Keratinocyte (primary cell): ENCODE data around the gene HSP90AB1. TPM values are rescaled to one million over a fixed set of nuclear protein-coding genes. Genes with fewer than 3 reads are reported as not detected.
A peak's percentile ranks its signal among the peaks of the same experiment; 100 is the strongest.

Experiments used
- DNase-seq: peaks from one replicate; pipeline ENCODE4 v3.0.0-alpha.2; 2011; ENCODE audit warnings: low read depth, missing footprints, low spot score
- FAIRE-seq: peaks from 2 replicates; lab custom pipeline; 2011; peaks lifted over from hg19 to GRCh38; lab: Jason Lieb, UNC
- H2AFZ ChIP-seq: 2 replicates; pipeline ENCODE4 v1.6.0; 2012; ENCODE audit warnings: low read length, control low read depth, inconsistent platforms; ENCODE audit not compliant: control insufficient read depth
- H3K27ac ChIP-seq: 2 replicates; pipeline ENCODE4 v1.5.1; 2011; ENCODE audit warnings: low read length; ENCODE audit not compliant: control insufficient read depth, insufficient read depth
- H3K27me3 ChIP-seq: 3 replicates; pipeline ENCODE4 v1.6.0; 2011; ENCODE audit warnings: low read length; ENCODE audit not compliant: control insufficient read depth, insufficient read depth; ENCODE audit errors: extremely low read depth
- H3K36me3 ChIP-seq, 2 experiments: 2 replicates in 1 of 2; 3 replicates in 1 of 2; pipeline ENCODE4 v1.5.1; 2011; ENCODE audit warnings: low read length in 2 of 2, mild to moderate bottlenecking in 1 of 2; ENCODE audit not compliant: control insufficient read depth in 2 of 2, insufficient read depth in 2 of 2; ENCODE audit errors: extremely low read depth in 1 of 2
- H3K4me1 ChIP-seq: 3 replicates; pipeline ENCODE4 v1.5.1; 2011; ENCODE audit warnings: low read length; ENCODE audit not compliant: control insufficient read depth, insufficient read depth; ENCODE audit errors: extremely low read depth
- H3K4me2 ChIP-seq: 3 replicates; pipeline ENCODE4 v1.6.0; 2011; ENCODE audit warnings: low read depth, low read length; ENCODE audit not compliant: control insufficient read depth, insufficient read depth; ENCODE audit errors: extremely low read depth
- H3K4me3 ChIP-seq, 3 experiments: fragments of 200-600 bp in 1 of 3; sonication (generic) in 1 of 3; 2 replicates in 2 of 3; 3 replicates in 1 of 3; pipeline ENCODE4 v1.5.1; 2011 to 2016; ENCODE audit warnings: low read length in 3 of 3, mild to moderate bottlenecking in 3 of 3, control low read depth in 2 of 3, inconsistent platforms in 1 of 3, low read depth in 1 of 3, mixed read lengths in 1 of 3, mixed run types in 1 of 3, moderate library complexity in 1 of 3; ENCODE audit not compliant: control insufficient read depth in 2 of 3, insufficient read depth in 2 of 3; ENCODE audit errors: extremely low read depth in 1 of 3
- H3K79me2 ChIP-seq: 2 replicates; pipeline ENCODE4 v1.6.0; 2012; ENCODE audit warnings: low read length; ENCODE audit not compliant: control insufficient read depth, insufficient read depth
- H3K9ac ChIP-seq: 3 replicates; pipeline ENCODE4 v1.6.0; 2011; ENCODE audit warnings: low read length; ENCODE audit not compliant: control insufficient read depth, insufficient read depth; ENCODE audit errors: extremely low read depth
- H3K9me1 ChIP-seq: 3 replicates; pipeline ENCODE4 v1.6.0; 2011; ENCODE audit warnings: low read length; ENCODE audit not compliant: control insufficient read depth, insufficient read depth; ENCODE audit errors: extremely low read depth
- H3K9me3 ChIP-seq: 2 replicates; pipeline ENCODE4 v1.5.1; 2012; ENCODE audit warnings: low read depth, low read length; ENCODE audit not compliant: control insufficient read depth
- H4K20me1 ChIP-seq: 3 replicates; pipeline ENCODE4 v1.6.0; 2011; ENCODE audit warnings: low read length; ENCODE audit not compliant: control insufficient read depth, insufficient read depth; ENCODE audit errors: extremely low read depth
- CTCF ChIP-seq, 3 experiments: IDR thresholded peaks in 1 of 3; conservative IDR thresholded peaks in 1 of 3; optimal IDR thresholded peaks in 1 of 3; 2 replicates in 2 of 3; 3 replicates in 1 of 3; pipeline versions ENCODE3 to v1.5.1; 2011; ENCODE audit warnings: low read length in 3 of 3, mild to moderate bottlenecking in 3 of 3, moderate library complexity in 2 of 3, control low read depth in 1 of 3, inconsistent platforms in 1 of 3; ENCODE audit not compliant: insufficient read depth in 2 of 3; ENCODE audit errors: extremely low read depth in 1 of 3
- EZH2 ChIP-seq: IDR thresholded peaks from one replicate; pipeline ENCODE4 v1.6.1; 2012; ENCODE audit warnings: inconsistent platforms, mild to moderate bottlenecking, low read length, moderate library complexity
- dilution Hi-C: fragments of 300-500 bp; cut with MboI; formaldehyde crosslinking; loops from one replicate; pipeline ENCODE4 v1.7.0; 2020; ENCODE audit warnings: low sequenced_read_pairs; ENCODE audit not compliant: extremely low pct_ligation_motif_present
- polyA plus RNA-seq, 5 experiments: library from polyadenylated mRNA; depleted of rRNA in 3 of 5; stranded (reverse) in 3 of 5; stranded (forward) in 1 of 5; unstranded in 1 of 5; fragments of >200 nt; gene quantifications; 1 replicate in 1 of 5; 2 replicates in 3 of 5; 3 replicates in 1 of 5; pipeline versions ENCODE4 v1.2.1 to v1.2.3, GENCODE V29; 2011 to 2012; ENCODE audit warnings: missing spikeins in 2 of 5, low read depth in 1 of 5, low replicate concordance in 1 of 5

HSP90AB1 gene
- polyA plus RNA-seq, 1 donor (not counting 4 experiments of a cell fraction or from before 2014, with no cell fraction given): 1,089 TPM

- DNase-seq (no peak), FAIRE-seq (no peak)
- Histone ChIP-seq H3K79me2 (peaks cover 75% of the 10 kb centered on the region), H4K20me1 (peaks cover 84% of the 10 kb centered on the region), H3K4me1 (peaks cover 31% of the 10 kb centered on the region), H3K9me1 (peaks cover 6% of the 10 kb centered on the region), H3K9me3 (no peaks in the 10 kb centered on the region), H2AFZ (no peak overlapping the region), H3K4me3 (no peak overlapping the region), H3K27ac (no peak overlapping the region), H3K27me3 (no peaks in the 10 kb centered on the region), H3K36me3 (peaks cover 48 to 69% of the 10 kb centered on the region in 2 experiments), H3K9ac (no peak overlapping the region), H3K4me2 (no peak overlapping the region)
- TF ChIP-seq EZH2: no peak
- no peak for TF ChIP-seq CTCF (optimal IDR thresholded peaks at IDR 0.05 in 1 of 3, IDR thresholded peaks at IDR 0.05 in 1 of 3, conservative IDR thresholded peaks at IDR 0.05 in 1 of 3; ENCODE audit: extremely low read depth in 1 of 3, insufficient read depth in 2 of 3, low read length in 3 of 3)
- dilution Hi-C loops: no loop called here
These were observed 4.9 kb downstream of the HSP90AB1 start for GRCh38 chr6:44251576-44252524.

- dilution Hi-C loops: no loop called here
- DNase-seq (no peak), FAIRE-seq (peak; percentile 13)
- Histone ChIP-seq H3K27me3 (no peaks in the 10 kb centered on the region), H3K79me2 (peaks cover 61% of the 10 kb centered on the region), H3K36me3 (peaks cover 50 to 73% of the 10 kb centered on the region in 2 experiments), H3K27ac (no peak overlapping the region), H3K4me3 (no peak overlapping the region), H3K9ac (no peak overlapping the region), H2AFZ (no peak overlapping the region), H3K9me3 (no peaks in the 10 kb centered on the region), H3K9me1 (peaks cover 6% of the 10 kb centered on the region), H3K4me1 (peaks cover 31% of the 10 kb centered on the region), H3K4me2 (no peak overlapping the region), H4K20me1 (peaks cover 72% of the 10 kb centered on the region)
- TF ChIP-seq EZH2 (no peak), CTCF (optimal IDR thresholded peaks at IDR 0.05 in 1 of 3, IDR thresholded peaks at IDR 0.05 in 1 of 3, conservative IDR thresholded peaks at IDR 0.05 in 1 of 3; ENCODE audit: extremely low read depth in 1 of 3, insufficient read depth in 2 of 3, low read length in 3 of 3) (peak; percentile 49 to 64 (median 54))
These were observed 6.6 kb downstream of the HSP90AB1 start for GRCh38 chr6:44253307-44254101.
